Measurements from ENCODE around the gene SETD4. TPM values are rescaled to one million over a fixed set of nuclear protein-coding genes. Genes with fewer than 3 reads are reported as not detected.
A peak's percentile ranks its signal among the peaks of the same experiment; 100 is the strongest.

The SETD4 gene
- total and polyA plus RNA-seq, 2 of the 13 experiments (the other 11 are each of a cell fraction or from before 2014, with no cell fraction given): 7.1 to 14.4 TPM

DNA sequence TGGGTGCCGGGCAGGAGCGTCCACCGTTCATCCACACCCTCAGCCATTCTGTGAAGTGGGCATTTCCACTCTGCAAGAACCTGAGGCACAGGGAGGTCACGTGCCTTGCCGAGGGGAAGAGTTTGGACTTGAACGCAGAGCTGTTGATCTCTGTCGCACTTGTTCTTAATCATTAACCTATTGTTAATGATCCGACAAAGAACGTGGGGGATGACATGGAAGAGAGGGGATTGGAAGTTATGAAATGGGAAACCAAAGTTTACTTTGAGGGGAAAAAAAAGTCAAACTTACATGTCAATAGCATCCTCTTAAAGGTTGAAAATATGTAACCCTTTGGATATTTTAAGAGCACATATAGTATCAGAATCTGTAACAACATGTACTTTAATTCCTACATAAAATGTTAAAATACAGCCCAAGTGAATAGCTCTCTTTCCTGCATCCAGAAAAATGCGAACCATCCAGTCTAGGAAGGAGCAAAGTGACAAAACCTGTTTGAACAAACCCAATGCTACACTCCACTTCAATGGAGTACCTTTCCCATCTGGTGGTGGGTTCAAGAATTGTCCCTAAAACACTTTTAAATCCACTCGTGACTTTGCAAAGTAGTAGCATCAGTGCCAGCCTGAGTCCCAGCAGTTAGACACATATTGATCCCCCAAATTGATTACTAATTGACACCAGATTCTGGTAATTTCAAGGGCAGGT lies 75.5 kb downstream of the SETD4 start (continued):
- TF ChIP-seq RERE (CRISPR knock-in tag; IDR thresholded peaks at IDR 0.05; ENCODE audit: low read depth) (no peak), NPAS2 (CRISPR knock-in tag; IDR thresholded peaks at IDR 0.05; ENCODE audit: borderline replicate concordance) (no peak), AGO1 (IDR thresholded peaks at IDR 0.05; ENCODE audit: low read depth, low read length, poor library complexity, severe bottlenecking) (no peak), CREM (IDR thresholded peaks at IDR 0.05) (peak; percentile 37; the same call in 1 of the 2 replicates), CREM (CRISPR knock-in tag; IDR thresholded peaks at IDR 0.05) (no peak), SOX5 (CRISPR knock-in tag; IDR thresholded peaks at IDR 0.05; ENCODE audit: borderline replicate concordance) (peak; percentile 85; the same call in 1 of the 2 replicates), HDAC1 (CRISPR knock-in tag; IDR thresholded peaks at IDR 0.05) (peak; percentile 65; the same call in 1 of the 2 replicates), PATZ1 (CRISPR knock-in tag; IDR thresholded peaks at IDR 0.05) (no peak), ZKSCAN1 (IDR thresholded peaks at IDR 0.05; ENCODE audit: low read length) (no peak), SMARCC2 (IDR thresholded peaks at IDR 0.05) (no peak)
- TF ChIP-seq, protein P1, sequence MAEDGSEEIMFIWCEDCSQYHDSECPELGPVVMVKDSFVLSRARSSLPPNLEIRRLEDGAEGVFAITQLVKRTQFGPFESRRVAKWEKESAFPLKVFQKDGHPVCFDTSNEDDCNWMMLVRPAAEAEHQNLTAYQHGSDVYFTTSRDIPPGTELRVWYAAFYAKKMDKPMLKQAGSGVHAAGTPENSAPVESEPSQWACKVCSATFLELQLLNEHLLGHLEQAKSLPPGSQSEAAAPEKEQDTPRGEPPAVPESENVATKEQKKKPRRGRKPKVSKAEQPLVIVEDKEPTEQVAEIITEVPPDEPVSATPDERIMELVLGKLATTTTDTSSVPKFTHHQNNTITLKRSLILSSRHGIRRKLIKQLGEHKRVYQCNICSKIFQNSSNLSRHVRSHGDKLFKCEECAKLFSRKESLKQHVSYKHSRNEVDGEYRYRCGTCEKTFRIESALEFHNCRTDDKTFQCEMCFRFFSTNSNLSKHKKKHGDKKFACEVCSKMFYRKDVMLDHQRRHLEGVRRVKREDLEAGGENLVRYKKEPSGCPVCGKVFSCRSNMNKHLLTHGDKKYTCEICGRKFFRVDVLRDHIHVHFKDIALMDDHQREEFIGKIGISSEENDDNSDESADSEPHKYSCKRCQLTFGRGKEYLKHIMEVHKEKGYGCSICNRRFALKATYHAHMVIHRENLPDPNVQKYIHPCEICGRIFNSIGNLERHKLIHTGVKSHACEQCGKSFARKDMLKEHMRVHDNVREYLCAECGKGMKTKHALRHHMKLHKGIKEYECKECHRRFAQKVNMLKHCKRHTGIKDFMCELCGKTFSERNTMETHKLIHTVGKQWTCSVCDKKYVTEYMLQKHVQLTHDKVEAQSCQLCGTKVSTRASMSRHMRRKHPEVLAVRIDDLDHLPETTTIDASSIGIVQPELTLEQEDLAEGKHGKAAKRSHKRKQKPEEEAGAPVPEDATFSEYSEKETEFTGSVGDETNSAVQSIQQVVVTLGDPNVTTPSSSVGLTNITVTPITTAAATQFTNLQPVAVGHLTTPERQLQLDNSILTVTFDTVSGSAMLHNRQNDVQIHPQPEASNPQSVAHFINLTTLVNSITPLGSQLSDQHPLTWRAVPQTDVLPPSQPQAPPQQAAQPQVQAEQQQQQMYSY (CRISPR knock-in tag; IDR thresholded peaks at IDR 0.05): no peak
- TF ChIP-seq, protein P2, sequence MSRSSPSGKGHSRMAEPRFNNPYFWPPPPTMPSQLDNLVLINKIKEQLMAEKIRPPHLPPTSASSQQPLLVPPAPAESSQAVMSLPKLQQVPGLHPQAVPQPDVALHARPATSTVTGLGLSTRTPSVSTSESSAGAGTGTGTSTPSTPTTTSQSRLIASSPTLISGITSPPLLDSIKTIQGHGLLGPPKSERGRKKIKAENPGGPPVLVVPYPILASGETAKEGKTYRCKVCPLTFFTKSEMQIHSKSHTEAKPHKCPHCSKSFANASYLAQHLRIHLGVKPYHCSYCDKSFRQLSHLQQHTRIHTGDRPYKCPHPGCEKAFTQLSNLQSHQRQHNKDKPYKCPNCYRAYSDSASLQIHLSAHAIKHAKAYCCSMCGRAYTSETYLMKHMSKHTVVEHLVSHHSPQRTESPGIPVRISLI (CRISPR knock-in tag; IDR thresholded peaks at IDR 0.05; ENCODE audit: borderline replicate concordance): peak; percentile 92
- TF ChIP-seq, protein P3, sequence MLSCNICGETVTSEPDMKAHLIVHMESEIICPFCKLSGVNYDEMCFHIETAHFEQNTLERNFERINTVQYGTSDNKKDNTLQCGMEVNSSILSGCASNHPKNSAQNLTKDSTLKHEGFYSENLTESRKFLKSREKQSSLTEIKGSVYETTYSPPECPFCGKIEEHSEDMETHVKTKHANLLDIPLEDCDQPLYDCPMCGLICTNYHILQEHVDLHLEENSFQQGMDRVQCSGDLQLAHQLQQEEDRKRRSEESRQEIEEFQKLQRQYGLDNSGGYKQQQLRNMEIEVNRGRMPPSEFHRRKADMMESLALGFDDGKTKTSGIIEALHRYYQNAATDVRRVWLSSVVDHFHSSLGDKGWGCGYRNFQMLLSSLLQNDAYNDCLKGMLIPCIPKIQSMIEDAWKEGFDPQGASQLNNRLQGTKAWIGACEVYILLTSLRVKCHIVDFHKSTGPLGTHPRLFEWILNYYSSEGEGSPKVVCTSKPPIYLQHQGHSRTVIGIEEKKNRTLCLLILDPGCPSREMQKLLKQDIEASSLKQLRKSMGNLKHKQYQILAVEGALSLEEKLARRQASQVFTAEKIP (CRISPR knock-in tag; IDR thresholded peaks at IDR 0.05; ENCODE audit: borderline replicate concordance): no peak

All from HepG2 (cell line).